Activated CD4-positive, alpha-beta T cell treated with anti-CD3 and anti-CD28 coated beads, Interleukin-2, amount 10 ng/mL, durations not matched to agents 24 days and 14 days (primary cell): ENCODE data around the gene C2CD4C. TPM values are rescaled to one million over a fixed set of nuclear protein-coding genes. Genes with fewer than 3 reads are reported as not detected.
"Not testable (repeated sequence)": the region's sequence is repeated elsewhere in the genome, so short reads cannot be mapped to it uniquely, and the experiment has no call there.

ENCODE experiments used
- DNase-seq: peaks from one replicate; pipeline ENCODE4 v3.0.0; 2022
- H3K27ac Mint-ChIP-seq: one replicate; pipeline ENCODE4 v1.8.0; 2022; ENCODE audit warnings: mild to moderate bottlenecking, mixed read lengths
- H3K27me3 Mint-ChIP-seq: one replicate; pipeline ENCODE4 v1.8.0; 2022; ENCODE audit warnings: mixed read lengths
- H3K36me3 Mint-ChIP-seq: one replicate; pipeline ENCODE4 v1.8.0; 2022; ENCODE audit warnings: low read depth, mild to moderate bottlenecking, mixed read lengths
- H3K4me1 Mint-ChIP-seq: one replicate; pipeline ENCODE4 v1.8.0; 2021; ENCODE audit warnings: mixed read lengths
- H3K4me3 Mint-ChIP-seq: one replicate; pipeline ENCODE4 v1.8.0; 2022; ENCODE audit warnings: mild to moderate bottlenecking, moderate library complexity, mixed read lengths
- H3K9me3 Mint-ChIP-seq: one replicate; pipeline ENCODE4 v1.8.0; 2021; ENCODE audit warnings: mixed read lengths
- intact Hi-C: fragments of 100-400 bp; cut with micrococcal nuclease; formaldehyde crosslinking; loops from one replicate; pipeline ENCODE4 v1.15.1; 2023
- total RNA-seq: library from RNA; stranded (reverse); gene quantifications from 2 replicates; pipeline ENCODE4 v1.2.3, GENCODE V29; 2022

C2CD4C gene
- 0.07 and 0.17 TPM in 2 replicates for total RNA-seq

DNA sequence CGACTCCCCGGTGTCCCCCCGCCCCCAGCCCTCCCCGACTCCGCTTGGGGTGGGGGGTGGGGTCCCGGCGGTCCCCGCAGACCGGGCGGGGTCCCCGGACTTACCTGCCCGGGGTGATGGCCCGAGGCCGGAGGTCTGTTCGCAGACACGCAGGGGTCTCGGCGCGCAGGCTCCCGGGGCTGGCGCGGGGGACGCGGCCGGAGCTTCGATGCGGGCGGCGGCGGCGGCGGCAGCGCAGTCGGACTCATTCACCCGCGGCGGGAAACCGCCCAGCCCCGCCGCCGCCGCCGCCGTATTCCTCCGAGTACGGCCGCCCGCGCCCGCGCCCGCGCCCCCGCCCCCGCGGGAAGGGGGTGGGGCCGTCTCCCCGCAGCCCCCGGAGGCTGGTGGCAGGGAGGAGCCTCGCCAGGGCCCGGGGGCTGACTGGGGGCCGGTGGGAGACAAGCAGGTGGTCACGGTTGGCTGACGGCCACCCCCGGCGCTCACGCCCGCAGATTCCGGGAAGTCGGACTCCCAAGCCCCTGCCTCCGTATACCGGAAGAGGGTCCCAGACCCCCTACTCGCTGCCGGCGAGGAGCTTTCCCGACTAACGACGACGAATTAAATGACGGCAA is at the start of gene C2CD4C:
TSS of gene C2CD4C (minus strand) at position 246 of the 614 bp plus-strand sequence. CDS start 786 bp downstream, outside the sequence.
- peaks cover 11% of the 10 kb centered on the region for H3K27me3 Mint-ChIP-seq

DNA sequence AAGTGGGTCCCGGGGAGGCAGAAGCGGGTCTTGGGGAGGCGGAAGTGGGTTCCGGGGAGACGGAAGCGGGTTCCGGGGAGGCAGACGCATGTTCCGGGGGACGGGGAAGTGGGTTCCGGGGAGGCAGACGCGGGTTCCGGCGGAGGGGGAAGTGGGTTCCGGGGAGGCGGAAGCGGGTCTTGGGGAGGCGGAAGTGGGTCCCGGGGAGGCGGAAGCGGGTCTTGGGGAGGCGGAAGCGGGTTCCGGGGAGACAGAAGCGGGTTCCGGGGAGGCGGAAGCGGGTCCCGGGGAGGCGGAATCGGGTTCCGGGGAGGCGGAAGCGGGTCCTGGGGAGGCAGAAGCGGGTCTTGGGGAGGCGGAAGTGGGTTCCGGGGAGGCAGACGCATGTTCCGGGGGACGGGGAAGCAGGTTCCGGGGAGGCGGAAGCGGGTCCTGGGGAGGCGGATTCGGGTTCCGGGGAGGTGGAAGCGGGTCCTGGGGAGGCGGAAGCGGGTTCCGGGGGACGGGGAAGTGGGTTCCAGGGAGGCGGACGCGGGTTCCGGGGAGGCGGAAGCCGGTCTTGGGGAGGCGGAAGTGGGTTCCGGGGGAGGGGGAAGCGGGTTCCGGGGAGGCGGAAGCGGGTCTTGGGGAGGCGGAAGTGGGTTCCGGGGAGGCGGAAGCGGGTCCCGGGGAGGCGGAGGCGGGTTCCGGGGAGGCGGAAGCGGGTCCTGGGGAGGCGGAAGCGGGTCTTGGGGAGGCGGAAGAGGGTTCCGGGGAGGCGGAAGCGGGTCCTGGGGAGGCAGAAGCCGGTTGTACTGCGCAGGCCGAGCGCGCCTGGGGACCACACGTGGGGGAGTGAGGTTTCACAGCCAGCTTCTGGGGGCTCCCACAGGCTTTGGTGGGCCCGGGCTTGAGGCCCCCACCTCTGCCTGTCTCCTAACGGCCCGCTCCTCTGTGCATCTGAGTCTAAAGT is 49.4 kb upstream of the C2CD4C start:
- Mint-ChIP-seq H3K36me3 (no peaks in the 10 kb centered on the region), H3K9me3 (no peaks in the 10 kb centered on the region), H3K27me3 (peaks cover 20% of the 10 kb centered on the region), H3K4me3 (no peak overlapping the region), H3K4me1 (no peaks in the 10 kb centered on the region), H3K27ac (no peak overlapping the region)
- intact Hi-C loops: no loop called here
- DNase-seq: no peak

More for the DNA sequence above, at the start of gene C2CD4C:
- Mint-ChIP-seq H3K4me3 (peak within 1 kb of the TSS; percentile 69), H3K27ac (no peak within 1 kb of the TSS), H3K4me1 (peaks cover 5% of the 10 kb centered on the region), H3K9me3 (no peaks in the 10 kb centered on the region), H3K36me3 (no peaks in the 10 kb centered on the region)
- intact Hi-C loops: no loop called here
- DNase-seq: peak; percentile 71

- H3K27me3 Mint-ChIP-seq: peaks cover 14% of the 10 kb centered on the region
- no peaks in the 10 kb centered on the region for H3K4me1 Mint-ChIP-seq
- H3K9me3 Mint-ChIP-seq: no peaks in the 10 kb centered on the region
- DNase-seq: no peak
- no peak overlapping the region for H3K27ac Mint-ChIP-seq
- H3K36me3 Mint-ChIP-seq: no peaks in the 10 kb centered on the region
- no peak overlapping the region for H3K4me3 Mint-ChIP-seq
- intact Hi-C loops: no loop called here
Measured at GRCh38 chr19:457636-458035, 48.7 kb upstream of the C2CD4C start.

- peaks cover 8% of the 10 kb centered on the region for H3K27me3 Mint-ChIP-seq
- intact Hi-C loops: no loop called here
- DNase-seq: no peak
- H3K4me1 Mint-ChIP-seq: no peaks in the 10 kb centered on the region
- H3K9me3 Mint-ChIP-seq: no peaks in the 10 kb centered on the region
- H3K36me3 Mint-ChIP-seq: no peaks in the 10 kb centered on the region
- no peak overlapping the region for H3K27ac Mint-ChIP-seq
- H3K4me3 Mint-ChIP-seq: no peak overlapping the region
Measured at GRCh38 chr19:456547-457110, 47.7 kb upstream of the C2CD4C start.

DNA sequence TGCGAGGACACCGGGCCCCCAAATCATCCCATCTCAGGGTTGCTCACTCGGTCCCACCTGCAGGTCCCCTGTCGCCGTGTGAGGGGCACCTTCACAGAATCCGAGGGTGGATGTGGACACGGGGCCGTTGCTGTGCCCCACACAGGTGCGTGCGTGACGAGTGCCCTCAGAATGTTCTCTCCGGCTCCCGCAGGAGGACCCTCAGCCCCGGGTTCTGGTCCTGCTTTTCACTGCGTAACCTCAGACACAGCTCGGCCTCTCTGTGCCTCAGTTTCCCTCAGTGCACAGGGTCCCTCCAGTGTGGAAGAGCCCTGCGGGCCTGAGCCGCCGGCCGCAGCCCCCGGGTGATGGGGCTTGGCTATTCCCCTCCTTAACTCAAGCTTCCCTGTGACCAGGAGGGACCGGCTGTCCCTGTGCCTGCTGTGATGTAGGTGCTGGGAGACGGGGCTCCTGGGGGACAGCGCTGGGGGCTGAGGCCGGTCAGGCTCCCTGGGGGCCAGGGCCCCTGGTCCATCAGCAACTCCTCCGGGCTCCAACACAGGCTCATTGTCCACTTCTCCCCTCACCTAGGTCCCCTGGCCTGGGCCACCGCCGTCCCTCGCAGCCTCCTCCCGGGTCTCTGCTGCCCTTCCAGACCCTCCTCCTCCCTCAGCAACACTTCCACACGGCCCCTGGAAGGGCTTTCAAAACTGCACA is 47.1 kb upstream of the C2CD4C start:
- Mint-ChIP-seq H3K4me1 (no peaks in the 10 kb centered on the region), H3K9me3 (no peaks in the 10 kb centered on the region), H3K27me3 (peaks cover 6% of the 10 kb centered on the region), H3K27ac (no peak overlapping the region), H3K4me3 (no peak overlapping the region), H3K36me3 (no peaks in the 10 kb centered on the region)
- no peak for DNase-seq
- intact Hi-C loops: no loop called here

DNA sequence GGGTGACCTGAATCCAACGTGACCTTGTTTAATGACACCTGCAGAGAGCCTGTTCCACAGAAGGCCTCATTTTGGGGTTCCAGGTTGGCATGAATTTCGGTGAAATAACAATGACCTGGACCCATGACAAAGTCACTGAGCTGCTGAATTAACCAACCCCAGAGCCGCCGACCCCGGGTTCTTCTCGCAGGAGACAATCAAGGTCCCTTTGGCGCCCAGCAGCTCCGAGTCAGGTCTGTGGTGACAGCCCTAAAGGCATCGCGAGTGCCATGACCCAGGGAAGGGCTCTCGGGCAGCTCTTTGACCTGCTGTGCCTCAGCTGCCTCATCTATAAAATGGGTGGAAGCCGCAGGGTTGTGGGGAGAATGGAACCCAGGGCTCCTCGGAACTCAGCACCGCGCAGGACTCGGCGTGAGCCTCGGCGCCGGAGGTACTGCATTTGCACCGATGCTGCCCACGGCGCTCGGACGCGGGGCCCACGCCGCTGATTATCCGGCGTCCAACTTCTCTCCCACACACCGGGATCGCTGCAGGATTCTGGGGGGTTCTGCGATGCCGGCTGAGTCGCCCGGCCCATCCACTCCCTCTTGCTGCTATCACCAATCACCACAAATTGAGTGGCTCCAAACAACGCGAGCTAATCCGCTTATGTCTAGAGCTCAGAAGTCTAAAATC is 46.2 kb upstream of the C2CD4C start:
- Mint-ChIP-seq H3K27ac (no peak overlapping the region), H3K4me3 (no peak overlapping the region), H3K9me3 (peaks cover 5% of the 10 kb centered on the region), H3K27me3 (peaks cover 6% of the 10 kb centered on the region), H3K4me1 (no peaks in the 10 kb centered on the region), H3K36me3 (no peaks in the 10 kb centered on the region)
- DNase-seq: no peak
- intact Hi-C loops: no loop called here

DNA sequence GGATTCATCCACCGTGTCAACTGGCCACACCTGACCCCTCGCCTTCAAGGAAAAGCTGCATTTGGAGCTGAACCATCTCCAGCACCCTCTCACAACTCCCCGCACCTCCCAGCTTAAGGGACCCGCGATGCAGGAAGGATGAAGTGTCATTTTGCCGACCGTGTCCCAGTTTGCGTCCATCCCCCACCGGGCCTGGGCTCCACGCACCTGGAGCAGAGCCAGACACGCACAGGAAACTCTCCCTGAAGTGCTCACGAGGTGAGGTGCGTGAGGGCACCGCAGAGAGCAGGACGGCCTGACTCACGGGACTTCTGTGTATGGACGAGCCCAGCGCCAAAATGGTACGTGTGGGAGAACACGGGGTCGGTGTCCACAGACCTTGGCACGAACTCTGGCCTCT is 44.7 kb upstream of the C2CD4C start:
- intact Hi-C loops: no loop called here
- H3K4me1 Mint-ChIP-seq: no peaks in the 10 kb centered on the region
- H3K27me3 Mint-ChIP-seq: no peaks in the 10 kb centered on the region
- H3K36me3 Mint-ChIP-seq: no peaks in the 10 kb centered on the region
- H3K4me3 Mint-ChIP-seq: no peak overlapping the region
- peaks cover 5% of the 10 kb centered on the region for H3K9me3 Mint-ChIP-seq
- no peak overlapping the region for H3K27ac Mint-ChIP-seq
- DNase-seq: no peak

- Mint-ChIP-seq H3K27ac (no peak overlapping the region), H3K4me3 (no peak overlapping the region), H3K4me1 (no peaks in the 10 kb centered on the region), H3K9me3 (peaks cover 5% of the 10 kb centered on the region), H3K27me3 (no peaks in the 10 kb centered on the region), H3K36me3 (no peaks in the 10 kb centered on the region)
- intact Hi-C loops: no loop called here
- no peak for DNase-seq
Measured at GRCh38 chr19:452829-453228, 43.9 kb upstream of the C2CD4C start.

- DNase-seq, H3K27ac Mint-ChIP-seq, intact Hi-C loops, H3K4me3 Mint-ChIP-seq, H3K9me3 Mint-ChIP-seq, H3K36me3 Mint-ChIP-seq, H3K27me3 Mint-ChIP-seq, H3K4me1 Mint-ChIP-seq: not testable (repeated sequence)
Measured at GRCh38 chr19:450912-451481, 42.0 kb upstream of the C2CD4C start.

GRCh38 chr19:449916-450315 is 41.0 kb upstream of the C2CD4C start:
- DNase-seq: no peak
- no peaks in the 10 kb centered on the region for H3K4me1 Mint-ChIP-seq
- intact Hi-C loops: no loop called here
- peaks cover 5% of the 10 kb centered on the region for H3K9me3 Mint-ChIP-seq
- H3K36me3 Mint-ChIP-seq: no peaks in the 10 kb centered on the region
- no peak overlapping the region for H3K27ac Mint-ChIP-seq
- H3K27me3 Mint-ChIP-seq: no peaks in the 10 kb centered on the region
- H3K4me3 Mint-ChIP-seq: no peak overlapping the region

DNA sequence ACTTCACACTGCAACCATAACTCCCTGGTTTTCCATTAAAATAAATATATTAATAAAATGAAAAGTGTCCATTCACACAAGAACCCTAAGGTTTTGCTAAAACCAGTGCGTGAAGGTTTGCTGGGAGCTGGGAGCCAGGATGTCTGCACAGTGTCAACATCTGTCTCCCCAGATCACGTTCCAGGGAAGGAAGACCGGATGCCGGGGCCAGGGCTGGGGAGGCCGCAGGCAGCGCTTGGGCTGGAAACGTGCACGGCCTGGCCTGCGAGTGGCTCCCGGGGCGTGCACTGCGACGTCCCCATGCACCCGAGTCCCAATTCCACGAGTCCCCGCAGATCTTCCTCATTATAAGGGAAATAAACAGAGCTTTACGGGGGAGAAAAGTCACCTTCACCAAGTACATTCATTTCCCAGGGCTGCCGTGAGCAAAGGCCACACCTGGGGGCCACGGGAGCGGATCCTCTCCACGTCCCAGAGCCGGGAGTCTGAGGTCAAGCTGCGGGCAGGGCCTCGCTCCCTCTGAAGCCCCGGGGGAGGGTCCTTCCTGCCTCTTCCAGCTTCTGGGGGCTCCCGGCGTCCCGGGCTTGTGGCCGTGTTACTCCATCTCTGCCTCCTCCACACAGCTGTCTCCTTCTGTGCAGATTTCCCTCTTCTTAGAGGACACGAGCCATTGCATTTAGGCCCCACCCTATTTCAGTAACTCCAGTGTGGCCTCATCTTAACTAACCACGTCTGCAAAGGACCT is 39.0 kb upstream of the C2CD4C start:
- no peaks in the 10 kb centered on the region for H3K36me3 Mint-ChIP-seq
- intact Hi-C loops: no loop called here
- no peak for DNase-seq
- no peaks in the 10 kb centered on the region for H3K4me1 Mint-ChIP-seq
- no peaks in the 10 kb centered on the region for H3K27me3 Mint-ChIP-seq
- H3K27ac Mint-ChIP-seq: no peak overlapping the region
- H3K4me3 Mint-ChIP-seq: no peak overlapping the region
- H3K9me3 Mint-ChIP-seq: peaks cover 11% of the 10 kb centered on the region

DNA sequence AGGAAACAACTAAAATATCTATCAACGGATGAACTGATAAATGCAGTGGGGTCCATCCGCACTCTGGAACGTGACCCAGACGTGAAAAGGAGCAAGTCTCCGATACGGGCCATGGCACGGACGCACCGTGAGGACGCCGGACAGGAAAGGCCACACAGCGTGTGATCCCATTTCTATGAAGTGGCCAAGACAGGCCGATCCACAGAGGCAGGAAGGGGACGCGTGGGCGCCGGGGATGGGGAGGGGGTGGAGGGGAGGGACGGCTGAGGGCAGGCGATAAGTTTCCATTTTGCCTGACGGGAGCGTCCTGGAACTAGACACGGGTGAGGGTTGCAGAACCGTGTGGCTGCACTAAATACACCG is 38.1 kb upstream of the C2CD4C start:
- DNase-seq: no peak
- Mint-ChIP-seq H3K36me3 (no peaks in the 10 kb centered on the region), H3K27me3 (no peaks in the 10 kb centered on the region), H3K4me3 (no peak overlapping the region), H3K4me1 (no peaks in the 10 kb centered on the region), H3K9me3 (peaks cover 13% of the 10 kb centered on the region), H3K27ac (no peak overlapping the region)
- intact Hi-C loops: no loop called here
